Naive B cell (primary cell): ENCODE measurements around the gene PYGO2. TPM values are rescaled to one million over a fixed set of nuclear protein-coding genes. Genes with fewer than 3 reads are reported as not detected.
"Not testable (repeated sequence)": the region's sequence is repeated elsewhere in the genome, so short reads cannot be mapped to it uniquely, and the experiment has no call there.

Experiments
- ATAC-seq, 2 donors: fragments of 150-1000 bp; cut with Tn5 transposase; 2 replicates each; pipeline ENCODE4 v1.10.0; 2021; ENCODE audit warnings: low read depth in 2 of 2, mild to moderate bottlenecking in 2 of 2, moderate library complexity in 2 of 2
- DNase-seq: peaks from one replicate; pipeline ENCODE4 v3.0.0; 2022
- H3K27ac Mint-ChIP-seq, 6 donors: one replicate each; pipeline ENCODE4 v1.8.0; 2020 to 2022; ENCODE audit warnings: mild to moderate bottlenecking in 6 of 6, mixed read lengths in 6 of 6, moderate library complexity in 5 of 6, inconsistent platforms in 2 of 6
- H3K27me3 Mint-ChIP-seq, 3 donors: one replicate each; pipeline ENCODE4 v1.8.0; 2021 to 2022; ENCODE audit warnings: mixed read lengths in 3 of 3, mild to moderate bottlenecking in 1 of 3
- H3K36me3 Mint-ChIP-seq, 2 donors: one replicate each; pipeline ENCODE4 v1.8.0; 2020 to 2022; ENCODE audit warnings: mixed read lengths in 2 of 2, inconsistent platforms in 1 of 2, mild to moderate bottlenecking in 1 of 2
- H3K4me1 Mint-ChIP-seq, 3 donors: one replicate each; pipeline ENCODE4 v1.8.0; 2020 to 2022; ENCODE audit warnings: mixed read lengths in 3 of 3, inconsistent platforms in 1 of 3, mild to moderate bottlenecking in 1 of 3, moderate library complexity in 1 of 3
- H3K4me3 Mint-ChIP-seq, 8 donors: one replicate each; pipeline ENCODE4 v1.8.0; 2020 to 2022; ENCODE audit warnings: mild to moderate bottlenecking in 8 of 8, mixed read lengths in 8 of 8, moderate library complexity in 8 of 8, inconsistent platforms in 2 of 8
- H3K9me3 Mint-ChIP-seq, 7 donors: one replicate each; pipeline ENCODE4 v1.8.0; 2020 to 2022; ENCODE audit warnings: mixed read lengths in 7 of 7, mild to moderate bottlenecking in 5 of 7, inconsistent platforms in 2 of 7, moderate library complexity in 1 of 7
- polyA plus RNA-seq, 6 donors: library from polyadenylated mRNA; unstranded; fragments of 300-500 nt; fragmentation: Illumina TruSeq; gene quantifications; one replicate each; pipeline ENCODE4 v1.2.3, GENCODE V29; 2021; ENCODE audit warnings: low read depth in 6 of 6

PYGO2 gene
- polyA plus RNA-seq, 6 donors from 2014 or later: 10.0 to 45.1 (median 29.4) TPM

DNA sequence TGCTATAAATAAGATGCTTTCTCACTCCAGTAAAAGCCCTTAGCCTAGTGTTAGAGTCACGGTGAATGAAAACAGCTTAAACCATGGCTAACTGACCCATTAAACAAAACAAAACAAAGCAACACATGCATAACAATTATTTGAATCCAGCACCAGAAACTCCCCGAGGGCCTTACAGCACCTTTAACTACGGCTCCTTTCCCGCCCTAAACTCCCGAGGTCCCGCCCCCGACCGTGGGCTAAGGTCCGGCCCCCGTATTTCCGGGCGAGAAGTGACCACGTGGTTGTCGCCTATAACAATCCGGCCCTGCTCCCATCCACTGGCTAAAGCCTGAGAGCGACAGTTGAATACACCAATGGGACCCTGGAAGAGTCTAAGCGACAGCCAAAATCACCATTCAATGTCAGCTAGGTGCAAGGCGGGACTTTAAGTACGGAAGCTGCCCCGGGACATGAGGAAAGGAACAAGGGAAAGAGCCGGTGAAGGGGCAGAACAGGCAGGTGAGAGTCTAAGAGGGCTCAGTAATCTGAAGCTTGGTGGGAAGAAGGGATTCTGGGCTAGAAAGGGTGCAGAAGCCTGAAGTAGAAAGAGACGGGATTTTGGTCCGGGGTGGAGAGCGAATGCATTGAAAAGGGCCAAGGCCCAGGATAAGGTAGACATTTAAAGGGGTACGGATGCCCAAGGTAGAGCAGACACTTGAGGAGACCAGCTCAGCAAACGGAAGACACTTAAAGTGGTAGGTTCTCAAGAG is 21.5 kb upstream of the PYGO2 start, which contains the start of gene FLAD1:
Gene FLAD1 (plus strand): TSS at position 448 of the 752 bp plus-strand sequence. CDS start 351 bp downstream, outside the sequence.
- Mint-ChIP-seq H3K4me3 (peak within 1 kb of the TSS in 1 of 8 donors; percentile 40), H3K27ac (peak within 1 kb of the TSS in 3 of 6 donors; percentile 20 to 78 (median 51)), H3K4me1 (peaks cover 8 to 11% (median 9%) of the 10 kb centered on the region in 3 donors), H3K36me3 (no peaks in the 10 kb centered on the region), H3K9me3 (no peaks in the 10 kb centered on the region), H3K27me3 (no peaks in the 10 kb centered on the region)
- ATAC-seq (peak; percentile 99), DNase-seq (peak; percentile 96)

DNA sequence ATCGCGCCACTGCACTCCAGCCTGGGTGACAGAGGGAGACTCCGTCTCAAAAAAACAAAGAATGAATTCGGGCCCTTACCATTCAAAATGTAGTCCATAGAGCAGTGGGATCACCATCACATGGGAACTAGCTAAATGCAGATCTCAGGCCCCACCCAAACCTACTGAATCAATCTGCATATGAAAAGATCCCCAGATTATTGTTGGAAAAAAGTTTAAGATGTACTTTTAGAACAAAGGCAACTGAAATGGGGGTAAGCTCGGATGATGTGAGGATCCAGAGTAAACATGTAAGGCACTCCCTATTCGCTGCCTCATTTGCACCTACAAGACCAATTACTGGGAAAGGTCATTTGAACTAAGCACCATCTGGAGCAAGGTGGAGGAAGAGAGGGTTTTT is 20.8 kb upstream of the PYGO2 start:
- H3K27ac Mint-ChIP-seq: no peak overlapping the region
- no peaks in the 10 kb centered on the region for H3K27me3 Mint-ChIP-seq
- H3K4me1 Mint-ChIP-seq: peaks cover 8 to 18% (median 12%) of the 10 kb centered on the region in 3 donors
- DNase-seq: no peak
- H3K9me3 Mint-ChIP-seq: no peaks in the 10 kb centered on the region
- peak overlapping the region in 1 of 8 donors; percentile 40 for H3K4me3 Mint-ChIP-seq
- no peaks in the 10 kb centered on the region for H3K36me3 Mint-ChIP-seq
- ATAC-seq: no peak

DNA sequence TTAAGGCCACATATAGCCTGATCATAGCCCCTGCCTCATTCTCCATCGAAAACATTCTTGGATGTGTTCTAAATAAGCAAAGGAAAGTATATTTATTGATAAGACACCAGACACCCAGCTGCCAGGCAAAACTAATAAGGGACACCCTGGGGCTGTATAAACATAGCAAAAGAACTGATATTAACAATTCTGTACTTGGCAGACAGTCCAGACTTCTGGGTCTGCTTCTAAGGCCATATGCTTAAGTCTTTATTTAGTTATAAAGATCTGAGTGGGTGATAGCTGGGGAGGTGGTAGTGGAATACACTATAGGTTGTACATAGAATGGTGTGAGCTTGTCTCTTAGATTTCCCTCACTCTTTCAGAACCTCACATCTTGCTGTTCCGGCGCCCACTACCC is 16.8 kb upstream of the PYGO2 start:
- ATAC-seq: no peak
- Mint-ChIP-seq H3K4me1 (peaks cover 0 to 18% (median 11%) of the 10 kb centered on the region in 3 donors), H3K9me3 (no peaks in the 10 kb centered on the region), H3K27ac (peak overlapping the region in 1 of 6 donors; percentile 31), H3K4me3 (no peak overlapping the region), H3K27me3 (no peaks in the 10 kb centered on the region), H3K36me3 (no peaks in the 10 kb centered on the region)
- DNase-seq: no peak

DNA sequence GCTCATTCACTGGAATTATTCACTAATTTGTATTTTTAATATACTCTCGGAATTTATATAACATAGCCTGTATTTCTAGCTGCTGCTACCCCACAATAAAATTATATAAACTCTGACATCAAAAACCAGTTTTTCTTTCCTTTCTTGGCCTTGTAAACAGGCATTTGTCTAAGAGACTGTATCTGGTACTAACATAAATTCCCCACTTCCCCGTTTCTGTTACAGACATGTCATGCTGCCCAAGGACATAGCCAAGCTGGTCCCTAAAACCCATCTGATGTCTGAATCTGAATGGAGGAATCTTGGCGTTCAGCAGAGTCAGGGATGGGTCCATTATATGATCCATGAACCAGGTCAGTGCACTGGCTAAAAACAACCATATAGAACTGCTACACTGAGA is 16.2 kb upstream of the PYGO2 start:
- peaks cover 0 to 21% (median 11%) of the 10 kb centered on the region in 3 donors for H3K4me1 Mint-ChIP-seq
- DNase-seq, H3K36me3 Mint-ChIP-seq, H3K27me3 Mint-ChIP-seq, H3K9me3 Mint-ChIP-seq, ATAC-seq: not testable (repeated sequence)
- peak overlapping the region in 3 of 8 donors; percentile 48 to 64 (median 64) for H3K4me3 Mint-ChIP-seq
- H3K27ac Mint-ChIP-seq: peak overlapping the region in 5 of 6 donors; percentile 8 to 93 (median 75)

DNA sequence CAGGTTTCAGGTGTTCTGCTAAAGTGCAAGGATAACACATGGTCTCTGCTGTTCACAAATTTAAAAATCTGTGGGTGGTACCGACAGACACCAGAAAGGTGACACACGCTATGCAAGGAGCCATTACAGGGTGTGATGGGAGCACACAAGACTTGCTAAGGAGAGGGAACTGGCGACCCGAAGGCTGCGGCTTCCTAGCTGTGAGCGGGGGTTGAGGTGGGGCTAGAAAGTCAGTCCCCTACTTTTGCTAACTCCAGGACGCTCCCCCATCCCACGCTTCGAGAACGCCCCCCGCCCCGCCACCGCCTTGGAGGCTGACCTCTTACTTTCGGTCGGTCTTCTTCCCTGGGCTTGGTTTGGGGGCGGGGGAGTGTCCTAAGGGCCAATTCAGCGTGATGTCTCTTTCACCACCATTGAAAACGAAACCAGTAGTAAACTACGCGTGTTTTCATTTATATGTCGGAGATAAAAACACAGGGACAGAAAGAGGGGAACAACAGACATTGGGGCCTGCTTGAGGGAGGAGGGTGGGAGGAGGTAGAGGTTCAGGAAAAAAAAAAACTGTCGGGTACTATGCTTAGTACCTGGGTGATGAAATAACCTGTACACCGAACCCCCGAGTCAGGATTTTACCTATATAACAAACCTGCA is 14.0 kb upstream of the PYGO2 start:
- no peaks in the 10 kb centered on the region for H3K27me3 Mint-ChIP-seq
- H3K4me3 Mint-ChIP-seq: no peak overlapping the region
- peak; percentile 50 for DNase-seq
- no peak for ATAC-seq
- H3K9me3 Mint-ChIP-seq: no peaks in the 10 kb centered on the region
- no peaks in the 10 kb centered on the region for H3K36me3 Mint-ChIP-seq
- peaks cover 11 to 34% (median 12%) of the 10 kb centered on the region in 3 donors for H3K4me1 Mint-ChIP-seq
- H3K27ac Mint-ChIP-seq: no peak overlapping the region

DNA sequence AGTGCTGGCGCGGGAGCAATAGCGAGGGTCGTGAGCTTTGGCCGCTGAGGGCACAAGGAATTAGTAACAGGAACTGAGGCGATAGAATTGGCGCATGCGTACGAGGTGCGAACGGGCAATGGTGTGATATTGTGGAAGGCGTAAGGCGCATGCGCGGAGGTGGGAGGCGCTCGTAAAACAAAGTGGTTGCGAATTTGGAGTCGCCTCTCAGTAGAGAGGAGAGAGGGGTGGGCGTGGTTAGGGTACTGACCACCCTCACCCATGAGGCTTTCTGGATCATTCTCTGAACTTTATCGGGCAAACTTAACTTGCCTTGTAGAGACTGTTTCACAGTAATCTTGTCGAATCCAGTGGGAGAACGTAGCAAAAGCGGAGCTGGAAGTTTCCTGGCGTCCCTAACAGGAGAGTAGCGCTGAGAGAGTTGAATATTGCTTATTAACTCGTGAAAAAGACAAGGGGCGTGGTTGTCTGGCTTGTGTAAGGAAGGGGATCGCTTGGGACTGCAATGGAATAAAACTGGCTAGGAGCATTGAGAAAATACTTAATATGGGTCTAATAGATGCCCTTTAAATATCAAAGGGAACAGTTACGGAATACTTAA is 13.3 kb upstream of the PYGO2 start:
- H3K4me3 Mint-ChIP-seq: no peak overlapping the region
- peak; percentile 51 to 52 for ATAC-seq
- H3K9me3 Mint-ChIP-seq: no peaks in the 10 kb centered on the region
- peak; percentile 96 for DNase-seq
- H3K27ac Mint-ChIP-seq: no peak overlapping the region
- no peaks in the 10 kb centered on the region for H3K36me3 Mint-ChIP-seq
- peaks cover 11 to 34% (median 13%) of the 10 kb centered on the region in 3 donors for H3K4me1 Mint-ChIP-seq
- no peaks in the 10 kb centered on the region for H3K27me3 Mint-ChIP-seq

DNA sequence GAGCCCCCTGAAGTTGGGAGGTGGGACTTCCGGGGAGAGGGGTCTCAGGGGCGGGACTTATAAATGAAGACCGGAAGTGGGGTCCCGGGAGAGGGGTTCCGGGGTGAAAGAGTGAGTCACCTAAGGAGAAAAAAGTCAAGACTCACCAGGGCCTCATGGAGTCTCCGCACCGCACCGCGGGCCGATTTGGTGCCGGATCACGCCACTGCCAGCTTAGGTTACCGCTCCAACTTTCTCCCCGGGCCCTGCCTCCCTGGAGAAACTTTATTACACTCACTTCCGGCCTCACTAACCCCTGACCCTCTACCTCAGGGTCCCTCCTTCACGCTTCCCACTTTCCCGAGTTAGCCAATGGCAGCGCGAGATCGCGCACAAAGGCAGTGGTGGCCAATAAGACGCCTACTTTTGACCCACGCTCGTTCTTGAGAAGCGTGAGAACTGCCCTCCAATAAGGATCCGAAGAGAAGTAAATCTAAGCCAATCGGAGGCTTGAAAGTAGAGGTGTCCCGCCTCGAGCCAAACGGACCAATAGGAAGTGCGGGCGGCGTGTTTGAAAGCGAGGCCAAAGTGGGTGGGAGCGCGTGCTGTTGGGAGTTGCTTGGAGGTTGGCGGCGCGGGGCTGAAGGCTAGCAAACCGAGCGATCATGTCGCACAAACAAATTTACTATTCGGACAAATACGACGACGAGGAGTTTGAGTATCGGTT is 12.7 kb upstream of the PYGO2 start, which contains the start of gene CKS1B:
Gene CKS1B (plus strand): TSS at position 580 of the 706 bp plus-strand sequence. CDS start 65 bp downstream, at position 645.
- ATAC-seq (peak; percentile 82 to 83), DNase-seq (peak; percentile 97)
- H3K4me1 Mint-ChIP-seq: peaks cover 13 to 36% (median 18%) of the 10 kb centered on the region in 3 donors
- H3K36me3 Mint-ChIP-seq: no peaks in the 10 kb centered on the region
- H3K4me3 Mint-ChIP-seq: no peak within 1 kb of the TSS
- H3K27ac Mint-ChIP-seq: no peak within 1 kb of the TSS
- H3K27me3 Mint-ChIP-seq: no peaks in the 10 kb centered on the region
- no peaks in the 10 kb centered on the region for H3K9me3 Mint-ChIP-seq

DNA sequence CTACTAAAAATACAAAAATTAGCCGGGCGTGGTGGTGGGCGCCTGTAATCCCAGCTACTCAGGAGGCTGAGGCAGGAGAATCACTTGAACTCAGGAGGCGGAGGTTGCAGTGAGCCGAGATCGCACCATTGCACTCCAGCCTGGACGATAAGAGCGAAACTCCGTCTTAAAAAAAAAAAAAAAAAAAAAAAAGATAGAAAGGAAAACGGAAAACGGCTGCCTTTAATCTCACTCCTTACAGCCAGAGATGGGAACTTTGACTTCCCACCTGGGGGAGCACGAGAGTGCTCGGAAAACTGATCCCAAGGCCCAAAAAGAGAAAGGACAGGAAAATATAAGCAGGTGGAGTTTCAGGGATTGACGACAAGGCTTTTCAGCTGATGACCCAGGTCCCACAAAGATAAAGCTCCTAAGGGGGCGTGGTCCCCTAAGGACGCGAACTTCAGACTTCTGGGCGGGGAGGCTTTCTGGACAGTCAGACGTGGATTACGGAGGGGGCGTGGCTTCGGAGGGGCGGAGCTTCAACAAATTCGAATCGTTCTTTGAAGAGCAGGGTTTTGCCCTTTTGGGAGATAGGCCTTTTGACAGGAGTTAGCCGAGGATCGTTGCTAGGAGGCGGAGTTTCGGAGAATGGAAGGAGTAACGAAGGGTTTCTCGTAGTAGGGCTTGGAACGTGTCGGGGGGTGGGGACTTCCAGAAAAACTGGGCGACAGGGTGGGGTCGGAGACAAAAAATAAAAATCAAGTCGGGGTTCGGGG is 11.9 kb upstream of the PYGO2 start:
- Mint-ChIP-seq H3K9me3 (no peaks in the 10 kb centered on the region), H3K27ac (peak overlapping the region in 3 of 6 donors; percentile 18 to 87 (median 21)), H3K4me1 (peaks cover 16 to 40% (median 23%) of the 10 kb centered on the region in 3 donors), H3K27me3 (no peaks in the 10 kb centered on the region), H3K4me3 (peak overlapping the region in 1 of 8 donors; percentile 57), H3K36me3 (no peaks in the 10 kb centered on the region)
- peak; percentile 20 to 24 for ATAC-seq
- DNase-seq: peak; percentile 86

DNA sequence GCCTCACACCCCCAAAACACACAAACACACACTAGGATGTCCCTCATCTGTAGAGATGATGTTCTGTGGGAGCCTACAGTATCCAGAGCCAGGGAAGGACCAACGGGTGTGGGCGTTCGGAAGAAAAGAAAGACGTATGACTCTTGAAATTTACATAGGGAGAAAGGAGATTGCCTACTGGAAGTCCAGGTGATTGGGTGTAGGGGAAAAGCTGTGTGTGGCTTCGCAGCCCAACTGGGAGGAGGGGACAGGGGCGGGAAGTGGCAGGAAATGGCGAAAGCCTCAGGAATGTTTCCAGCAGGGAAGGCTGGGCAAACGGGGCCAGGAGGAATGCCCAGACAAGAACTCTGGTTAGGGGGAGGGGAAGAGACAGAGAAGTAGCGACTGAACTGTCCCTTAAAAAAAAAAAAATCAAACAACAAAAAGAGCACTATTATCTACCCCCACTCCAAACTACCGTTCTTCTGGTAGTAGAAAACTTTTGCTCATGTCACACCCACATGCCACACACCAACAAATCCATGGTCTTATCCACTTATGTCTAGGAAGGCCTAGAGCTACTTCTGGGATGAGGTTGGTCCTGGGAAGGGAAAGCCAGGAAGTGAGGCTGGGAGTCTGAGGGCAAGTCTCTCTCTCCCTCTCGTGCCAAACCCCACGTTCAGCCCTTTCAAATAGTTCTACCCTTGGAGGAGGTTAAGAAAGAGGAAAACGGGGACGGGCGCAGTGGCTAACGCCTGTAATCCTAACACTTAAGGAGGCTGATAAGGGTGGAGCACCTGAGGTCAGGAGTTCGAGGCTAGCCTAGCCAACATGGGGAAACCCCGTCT is 11.1 kb upstream of the PYGO2 start:
- peak overlapping the region in 2 of 8 donors; percentile 27 to 57 for H3K4me3 Mint-ChIP-seq
- no peak for DNase-seq

DNA sequence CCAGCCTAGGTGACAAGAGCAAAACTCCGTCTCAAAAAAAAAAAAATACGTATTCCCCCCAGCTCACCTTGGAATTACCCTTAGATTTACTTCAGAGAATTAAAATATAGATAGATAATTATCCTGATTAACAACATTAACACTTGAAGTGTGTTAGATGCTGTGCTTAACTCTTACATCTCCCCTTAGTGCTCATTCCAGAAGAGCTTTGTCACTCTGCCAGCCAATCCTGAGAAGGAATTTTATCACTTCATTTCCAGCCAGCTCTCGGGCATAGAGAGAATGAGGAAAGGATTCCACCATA is 10.6 kb upstream of the PYGO2 start:
- Mint-ChIP-seq H3K27me3 (no peaks in the 10 kb centered on the region), H3K36me3 (no peaks in the 10 kb centered on the region), H3K27ac (peak overlapping the region in 3 of 6 donors; percentile 21 to 84 (median 61)), H3K9me3 (no peaks in the 10 kb centered on the region), H3K4me3 (peak overlapping the region in 1 of 8 donors; percentile 27), H3K4me1 (peaks cover 13 to 38% (median 23%) of the 10 kb centered on the region in 3 donors)
- ATAC-seq: no peak
- DNase-seq: no peak

More for the DNA sequence above, 11.1 kb upstream of the PYGO2 start:
- H3K4me1 Mint-ChIP-seq: peaks cover 13 to 43% (median 23%) of the 10 kb centered on the region in 3 donors
- no peaks in the 10 kb centered on the region for H3K36me3 Mint-ChIP-seq
- no peak for ATAC-seq
- no peaks in the 10 kb centered on the region for H3K27me3 Mint-ChIP-seq
- no peaks in the 10 kb centered on the region for H3K9me3 Mint-ChIP-seq
- H3K27ac Mint-ChIP-seq: peak overlapping the region in 4 of 6 donors; percentile 21 to 87 (median 72)

DNA sequence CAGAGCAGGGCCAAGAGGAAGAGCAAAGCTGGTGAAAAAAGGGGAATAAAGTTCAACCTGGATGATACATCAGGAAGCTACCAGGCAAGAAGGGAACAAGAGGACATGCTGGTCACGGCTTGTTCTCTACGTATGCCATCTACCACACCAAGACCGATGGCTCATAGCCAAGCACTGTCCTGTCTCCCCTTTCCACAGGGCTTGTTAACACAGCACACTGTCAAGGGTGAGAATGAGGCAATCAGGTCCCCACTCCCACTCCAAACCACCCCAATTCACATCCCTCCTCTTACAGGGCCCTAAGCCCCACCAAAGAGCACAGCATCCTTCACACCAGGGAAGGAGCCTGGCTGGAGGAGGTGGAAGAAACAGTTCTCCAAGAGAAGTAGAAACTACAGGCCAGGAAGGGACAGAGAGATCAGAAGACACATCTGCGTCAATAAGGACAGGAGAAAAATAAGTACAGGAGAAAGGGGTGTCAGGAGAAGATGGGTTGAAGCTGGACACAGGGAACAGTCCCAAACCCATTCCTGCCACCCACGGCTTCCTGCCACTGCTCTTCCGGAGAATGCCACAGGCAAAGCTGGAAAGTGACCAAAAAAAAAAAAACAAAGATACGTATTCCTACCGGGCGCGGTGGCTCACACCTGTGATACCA is 9.9 kb upstream of the PYGO2 start:
- Mint-ChIP-seq H3K27me3 (no peaks in the 10 kb centered on the region), H3K36me3 (no peaks in the 10 kb centered on the region), H3K4me1 (peaks cover 10 to 36% (median 23%) of the 10 kb centered on the region in 3 donors), H3K27ac (peak overlapping the region in 1 of 6 donors; percentile 79), H3K9me3 (no peaks in the 10 kb centered on the region), H3K4me3 (peak overlapping the region in 1 of 8 donors; percentile 53)
- ATAC-seq: no peak
- DNase-seq: no peak
